ENCODE data around the gene FERMT1. TPM values are rescaled to one million over a fixed set of nuclear protein-coding genes. Genes with fewer than 3 reads are reported as not detected.

FERMT1 gene
- total and polyA plus RNA-seq, 4 donors, result 0.83 to 2.4 (median 1.5) TPM

- Histone ChIP-seq H3K4me1 (ENCODE audit: control insufficient read depth in 5 of 5, insufficient read depth in 5 of 5, low read length in 5 of 5) (no peaks in the 10 kb centered on the region), H3K9ac (ENCODE audit: insufficient read depth in 1 of 2, low read length in 2 of 2) (no peak overlapping the region), H3K4me3 (no peak overlapping the region), H3K27ac (ENCODE audit: low read depth in 1 of 2, low read length in 1 of 2) (no peak overlapping the region), H3K36me3 (ENCODE audit: control insufficient read depth in 4 of 4, insufficient read depth in 4 of 4, low read length in 4 of 4) (no peaks in the 10 kb centered on the region), H3K9me3 (ENCODE audit: control insufficient read depth in 4 of 4, insufficient read depth in 3 of 4, low read length in 3 of 4) (no peaks in the 10 kb centered on the region), H3K27me3 (ENCODE audit: control insufficient read depth in 3 of 3, insufficient read depth in 3 of 3, low read length in 2 of 3) (no peaks in the 10 kb centered on the region)
- no peak for TF ChIP-seq CTCF (IDR thresholded peaks at IDR 0.05; ENCODE audit: control extremely low read depth, extremely low read depth)
- 88 to 96% methylated on average over 1 of the region's 1 CpG for WGBS, 2 donors
- DNase-seq (no peak), ATAC-seq (ENCODE audit: insufficient read depth, low FRiP score) (no peak)
These were observed 19.5 kb downstream of the FERMT1 start for GRCh38 chr20:6103301-6103700.

GRCh38 chr20:6101346-6101745 lies 21.5 kb downstream of the FERMT1 start:
- H3K9ac ChIP-seq (ENCODE audit: insufficient read depth in 1 of 2, low read length in 2 of 2), result no peak overlapping the region
- TF ChIP-seq CTCF (IDR thresholded peaks at IDR 0.05; ENCODE audit: control extremely low read depth, extremely low read depth), result no peak
- 88 to 93% methylated on average over 2 of the region's 2 CpGs for WGBS, 2 donors

GRCh38 chr20:6100246-6100645 lies 22.6 kb downstream of the FERMT1 start:
- Histone ChIP-seq H3K9ac (ENCODE audit: insufficient read depth in 1 of 2, low read length in 2 of 2) (no peak overlapping the region), H3K9me3 (ENCODE audit: control insufficient read depth in 4 of 4, insufficient read depth in 3 of 4, low read length in 3 of 4) (no peaks in the 10 kb centered on the region), H3K27me3 (ENCODE audit: control insufficient read depth in 3 of 3, insufficient read depth in 3 of 3, low read length in 2 of 3) (no peaks in the 10 kb centered on the region), H3K4me3 (no peak overlapping the region), H3K36me3 (ENCODE audit: control insufficient read depth in 4 of 4, insufficient read depth in 4 of 4, low read length in 4 of 4) (no peaks in the 10 kb centered on the region), H3K4me1 (ENCODE audit: control insufficient read depth in 5 of 5, insufficient read depth in 5 of 5, low read length in 5 of 5) (no peaks in the 10 kb centered on the region), H3K27ac (ENCODE audit: low read depth in 1 of 2, low read length in 1 of 2) (no peak overlapping the region)
- DNase-seq, result no peak
- no peak for ATAC-seq (ENCODE audit: insufficient read depth, low FRiP score)
- TF ChIP-seq CTCF (IDR thresholded peaks at IDR 0.05; ENCODE audit: control extremely low read depth, extremely low read depth), result no peak
- WGBS, 2 donors, result 55 to 69% methylated on average over 2 of the region's 2 CpGs

More at GRCh38 chr20:6101346-6101745, 21.5 kb downstream of the FERMT1 start:
- ATAC-seq (ENCODE audit: insufficient read depth, low FRiP score), result no peak
- no peak for DNase-seq
- Histone ChIP-seq H3K27ac (ENCODE audit: low read depth in 1 of 2, low read length in 1 of 2) (no peak overlapping the region), H3K9me3 (ENCODE audit: control insufficient read depth in 4 of 4, insufficient read depth in 3 of 4, low read length in 3 of 4) (no peaks in the 10 kb centered on the region), H3K4me3 (no peak overlapping the region), H3K36me3 (ENCODE audit: control insufficient read depth in 4 of 4, insufficient read depth in 4 of 4, low read length in 4 of 4) (no peaks in the 10 kb centered on the region), H3K4me1 (ENCODE audit: control insufficient read depth in 5 of 5, insufficient read depth in 5 of 5, low read length in 5 of 5) (no peaks in the 10 kb centered on the region), H3K27me3 (ENCODE audit: control insufficient read depth in 3 of 3, insufficient read depth in 3 of 3, low read length in 2 of 3) (no peaks in the 10 kb centered on the region)

- Histone ChIP-seq H3K36me3 (ENCODE audit: control insufficient read depth in 4 of 4, insufficient read depth in 4 of 4, low read length in 4 of 4) (no peaks in the 10 kb centered on the region), H3K9me3 (ENCODE audit: control insufficient read depth in 4 of 4, insufficient read depth in 3 of 4, low read length in 3 of 4) (no peaks in the 10 kb centered on the region), H3K27ac (ENCODE audit: low read depth in 1 of 2, low read length in 1 of 2) (no peak overlapping the region), H3K9ac (ENCODE audit: insufficient read depth in 1 of 2, low read length in 2 of 2) (no peak overlapping the region), H3K27me3 (ENCODE audit: control insufficient read depth in 3 of 3, insufficient read depth in 3 of 3, low read length in 2 of 3) (no peaks in the 10 kb centered on the region), H3K4me1 (ENCODE audit: control insufficient read depth in 5 of 5, insufficient read depth in 5 of 5, low read length in 5 of 5) (no peaks in the 10 kb centered on the region), H3K4me3 (no peak overlapping the region)
- ATAC-seq (ENCODE audit: insufficient read depth, low FRiP score) (no peak), DNase-seq (no peak)
- TF ChIP-seq CTCF (IDR thresholded peaks at IDR 0.05; ENCODE audit: control extremely low read depth, extremely low read depth), result no peak
These were observed 23.0 kb downstream of the FERMT1 start for GRCh38 chr20:6099819-6100218.

All from lung (tissue), 12 donors.